NB4 (cell line): ENCODE measurements around the gene BOLA2B.
"Not testable (repeated sequence)": the region's sequence is repeated elsewhere in the genome, so short reads cannot be mapped to it uniquely, and the experiment has no call there.

Experiments used
- MYC ChIP-seq: IDR thresholded peaks from 2 replicates; pipeline ENCODE4 v1.6.1; 2011; ENCODE audit warnings: low read depth, low read length
- POLR2A ChIP-seq: IDR thresholded peaks from 2 replicates; pipeline ENCODE4 v1.6.1; 2011; ENCODE audit warnings: mild to moderate bottlenecking; ENCODE audit not compliant: insufficient read length; ENCODE audit errors: extremely low read depth
- TF ChIP-seq, protein P1 (sequence below): IDR thresholded peaks from one replicate; pipeline ENCODE4 v1.5.1; 2012; ENCODE audit warnings: low read depth, low read length
- TF ChIP-seq, protein P2 (sequence below): IDR thresholded peaks from 2 replicates; pipeline ENCODE4 v1.6.1; 2011; ENCODE audit warnings: low read depth, low read length

DNA sequence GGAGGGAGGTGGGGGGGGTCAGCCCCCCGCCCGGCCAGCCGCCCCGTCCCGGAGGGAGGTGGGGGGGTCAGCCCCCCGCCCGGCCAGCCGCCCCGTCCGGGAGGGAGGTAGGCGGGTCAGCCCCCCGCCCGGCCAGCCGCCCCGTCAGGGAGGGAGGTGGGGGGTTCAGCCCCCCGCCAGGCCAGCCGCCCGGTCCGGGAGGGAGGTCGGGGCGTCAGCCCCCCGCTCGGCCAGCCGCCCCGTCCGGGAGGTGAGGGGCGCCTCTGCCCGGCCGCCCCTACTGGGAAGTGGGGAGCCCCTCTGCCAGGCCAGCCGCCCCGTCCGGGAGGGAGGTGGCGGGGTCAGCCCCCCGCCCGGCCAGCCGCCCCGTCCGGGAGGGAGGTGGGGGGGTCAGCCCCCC is 24.1 kb downstream of the BOLA2B start:
- TF ChIP-seq, protein P1, sequence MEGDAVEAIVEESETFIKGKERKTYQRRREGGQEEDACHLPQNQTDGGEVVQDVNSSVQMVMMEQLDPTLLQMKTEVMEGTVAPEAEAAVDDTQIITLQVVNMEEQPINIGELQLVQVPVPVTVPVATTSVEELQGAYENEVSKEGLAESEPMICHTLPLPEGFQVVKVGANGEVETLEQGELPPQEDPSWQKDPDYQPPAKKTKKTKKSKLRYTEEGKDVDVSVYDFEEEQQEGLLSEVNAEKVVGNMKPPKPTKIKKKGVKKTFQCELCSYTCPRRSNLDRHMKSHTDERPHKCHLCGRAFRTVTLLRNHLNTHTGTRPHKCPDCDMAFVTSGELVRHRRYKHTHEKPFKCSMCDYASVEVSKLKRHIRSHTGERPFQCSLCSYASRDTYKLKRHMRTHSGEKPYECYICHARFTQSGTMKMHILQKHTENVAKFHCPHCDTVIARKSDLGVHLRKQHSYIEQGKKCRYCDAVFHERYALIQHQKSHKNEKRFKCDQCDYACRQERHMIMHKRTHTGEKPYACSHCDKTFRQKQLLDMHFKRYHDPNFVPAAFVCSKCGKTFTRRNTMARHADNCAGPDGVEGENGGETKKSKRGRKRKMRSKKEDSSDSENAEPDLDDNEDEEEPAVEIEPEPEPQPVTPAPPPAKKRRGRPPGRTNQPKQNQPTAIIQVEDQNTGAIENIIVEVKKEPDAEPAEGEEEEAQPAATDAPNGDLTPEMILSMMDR, result not testable (repeated sequence)
- TF ChIP-seq, protein P2, sequence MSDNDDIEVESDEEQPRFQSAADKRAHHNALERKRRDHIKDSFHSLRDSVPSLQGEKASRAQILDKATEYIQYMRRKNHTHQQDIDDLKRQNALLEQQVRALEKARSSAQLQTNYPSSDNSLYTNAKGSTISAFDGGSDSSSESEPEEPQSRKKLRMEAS, result not testable (repeated sequence)
- TF ChIP-seq POLR2A, MYC: not testable (repeated sequence)
